ENCODE data around the gene PLCH1. TPM values are rescaled to one million over a fixed set of nuclear protein-coding genes. Genes with fewer than 3 reads are reported as not detected.

The PLCH1 gene
- total RNA-seq, 1 donor from 2014 or later: 14.0 TPM

GRCh38 chr3:155682426-155683343, 62.2 kb downstream of the PLCH1 start:
- H3K36me3 ChIP-seq: no peaks in the 10 kb centered on the region
- DNase-seq (no peak), ATAC-seq (no peak)
- TF ChIP-seq CTCF (IDR thresholded peaks at IDR 0.05): no peak
- no peak overlapping the region for H3K4me3 ChIP-seq
- H3K27me3 ChIP-seq (ENCODE audit: low read depth): no peaks in the 10 kb centered on the region
- H3K4me1 ChIP-seq: no peaks in the 10 kb centered on the region
- intact Hi-C loops (cut with DNase I): no loop called here
- H3K9me3 ChIP-seq: no peaks in the 10 kb centered on the region
- H3K27ac ChIP-seq: no peak overlapping the region

- peak; percentile 48 to 85 for ATAC-seq
- Histone ChIP-seq H3K9me3 (no peaks in the 10 kb centered on the region), H3K4me1 (no peaks in the 10 kb centered on the region), H3K27me3 (ENCODE audit: low read depth) (no peaks in the 10 kb centered on the region), H3K27ac (peak overlapping the region; percentile 14), H3K4me3 (peak overlapping the region; percentile 41), H3K36me3 (no peaks in the 10 kb centered on the region)
- no peak for DNase-seq
- TF ChIP-seq CTCF (IDR thresholded peaks at IDR 0.05): no peak
- intact Hi-C loops (cut with DNase I): no loop called here
Observed at GRCh38 chr3:155676252-155676981, 68.5 kb downstream of the PLCH1 start.

GRCh38 chr3:155675094-155675493, 69.8 kb downstream of the PLCH1 start:
- TF ChIP-seq CTCF (IDR thresholded peaks at IDR 0.05): no peak
- ATAC-seq (no peak), DNase-seq (no peak)
- H3K4me1 ChIP-seq: no peaks in the 10 kb centered on the region
- peak overlapping the region; percentile 12 for H3K4me3 ChIP-seq
- intact Hi-C loops (cut with DNase I): no loop called here
- H3K36me3 ChIP-seq: no peaks in the 10 kb centered on the region
- no peaks in the 10 kb centered on the region for H3K27me3 ChIP-seq (ENCODE audit: low read depth)
- no peaks in the 10 kb centered on the region for H3K9me3 ChIP-seq
- H3K27ac ChIP-seq: no peak overlapping the region

- intact Hi-C loops (cut with DNase I): no loop called here
- Histone ChIP-seq H3K4me1 (no peaks in the 10 kb centered on the region), H3K9me3 (no peaks in the 10 kb centered on the region), H3K27ac (no peak overlapping the region), H3K27me3 (ENCODE audit: low read depth) (no peaks in the 10 kb centered on the region), H3K4me3 (no peak overlapping the region), H3K36me3 (no peaks in the 10 kb centered on the region)
- no peak for DNase-seq
- no peak for ATAC-seq
- TF ChIP-seq CTCF (IDR thresholded peaks at IDR 0.05): no peak
Observed at GRCh38 chr3:155673421-155673820, 71.5 kb downstream of the PLCH1 start.

GRCh38 chr3:155670335-155670734, 74.5 kb downstream of the PLCH1 start:
- no peak for ATAC-seq
- no peaks in the 10 kb centered on the region for H3K36me3 ChIP-seq
- TF ChIP-seq CTCF (IDR thresholded peaks at IDR 0.05): no peak
- no peak overlapping the region for H3K4me3 ChIP-seq
- no peak for DNase-seq
- H3K27ac ChIP-seq: no peak overlapping the region
- peaks cover 3% of the 10 kb centered on the region for H3K4me1 ChIP-seq
- intact Hi-C loops (cut with DNase I): no loop called here
- H3K27me3 ChIP-seq (ENCODE audit: low read depth): no peaks in the 10 kb centered on the region
- no peaks in the 10 kb centered on the region for H3K9me3 ChIP-seq

Measured in lower lobe of right lung (tissue), 2 donors.